Kidney (tissue), 14 donors: Measurements from ENCODE around the gene CRYBG2. TPM values are rescaled to one million over a fixed set of nuclear protein-coding genes. Genes with fewer than 3 reads are reported as not detected.

ENCODE experiments used
- DNase-seq, 5 donors: peaks; one replicate each; pipeline ENCODE4 v3.0.0-alpha.2; 2013 to 2020
- FAIRE-seq: peaks from 2 replicates; lab custom pipeline; 2012; peaks lifted over from hg19 to GRCh38; lab: Jason Lieb, UNC
- H3K27ac ChIP-seq, 2 donors: one replicate each; pipeline ENCODE4 v1.7.0; 2013; ENCODE audit warnings: low read depth in 2 of 2, low read length in 2 of 2, inconsistent platforms in 1 of 2
- H3K27me3 ChIP-seq: one replicate; pipeline ENCODE4 v1.7.1; 2013; ENCODE audit warnings: low read length, inconsistent platforms; ENCODE audit not compliant: control insufficient read depth, insufficient read depth
- H3K36me3 ChIP-seq, 3 donors: one replicate each; pipeline versions ENCODE4 v1.7.0 to v1.7.1; 2013; ENCODE audit warnings: low read length in 3 of 3, control low read depth in 1 of 3, inconsistent platforms in 1 of 3; ENCODE audit not compliant: insufficient read depth in 3 of 3, control insufficient read depth in 2 of 3
- H3K4me1 ChIP-seq, 3 donors: one replicate each; pipeline versions ENCODE4 v1.7.0 to v1.7.1; 2013; ENCODE audit warnings: low read length in 3 of 3, inconsistent platforms in 1 of 3, low read depth in 1 of 3; ENCODE audit not compliant: control insufficient read depth in 2 of 3, insufficient read depth in 2 of 3
- H3K4me3 ChIP-seq, 3 donors: one replicate each; pipeline versions ENCODE4 v1.7.0 to v1.8.1; 2013; ENCODE audit warnings: low read length in 3 of 3, control low read depth in 1 of 3, inconsistent platforms in 1 of 3
- H3K9ac ChIP-seq, 3 donors: one replicate each; pipeline versions ENCODE4 v1.7.0 to v1.7.1; 2013; ENCODE audit warnings: low read length in 3 of 3, control low read depth in 1 of 3, inconsistent platforms in 1 of 3
- H3K9me3 ChIP-seq, 3 donors: one replicate each; pipeline versions ENCODE4 v1.7.0 to v1.7.1; 2013; ENCODE audit warnings: low read length in 3 of 3, control low read depth in 1 of 3, inconsistent platforms in 1 of 3; ENCODE audit not compliant: control insufficient read depth in 2 of 3, insufficient read depth in 1 of 3
- intact Hi-C: fragments of 100-400 bp; cut with DNase I; formaldehyde crosslinking; loops from one replicate; pipeline ENCODE4 v1.11.1; 2022
- polyA plus RNA-seq: library from polyadenylated mRNA; stranded (reverse); fragments of 350-450 nt; fragmentation: Illumina TruSeq; extraction: RNeasy Lipid Tissue Mini Kit (QIAGEN cat#74804); gene quantifications from one replicate; pipeline ENCODE4 v1.2.3, GENCODE V29; 2014; ENCODE audit warnings: low read depth, low replicate concordance; ENCODE audit not compliant: insufficient read depth
- total RNA-seq: library from RNA; stranded (reverse); fragmentation: NEBNext Ultra II Directional; extraction: Animal tissue kit (Norgen Biotek cat#: 25700); gene quantifications from one replicate; pipeline ENCODE4 v1.2.1, GENCODE V29; 2021
- TF ChIP-seq, protein P1 (sequence below): IDR thresholded peaks from 3 replicates; pipeline ENCODE4 v1.5.1; 2012; ENCODE audit warnings: mild to moderate bottlenecking, moderate library complexity, borderline replicate concordance; ENCODE audit not compliant: insufficient read depth; ENCODE audit errors: extremely low read depth
- donor health status: control.
- donor health status: control.
- donor health status: control.
- donor health status: control.
- donor health status: control.
- donor health status: DM: yes; HTN: yes; CAD: no.
- donor health status: Normal renal cell carcinoma (clear cell type).

CRYBG2 gene
- total and polyA plus RNA-seq, 2 donors from 2014 or later: 2.2 TPM; not detected in 1

DNA sequence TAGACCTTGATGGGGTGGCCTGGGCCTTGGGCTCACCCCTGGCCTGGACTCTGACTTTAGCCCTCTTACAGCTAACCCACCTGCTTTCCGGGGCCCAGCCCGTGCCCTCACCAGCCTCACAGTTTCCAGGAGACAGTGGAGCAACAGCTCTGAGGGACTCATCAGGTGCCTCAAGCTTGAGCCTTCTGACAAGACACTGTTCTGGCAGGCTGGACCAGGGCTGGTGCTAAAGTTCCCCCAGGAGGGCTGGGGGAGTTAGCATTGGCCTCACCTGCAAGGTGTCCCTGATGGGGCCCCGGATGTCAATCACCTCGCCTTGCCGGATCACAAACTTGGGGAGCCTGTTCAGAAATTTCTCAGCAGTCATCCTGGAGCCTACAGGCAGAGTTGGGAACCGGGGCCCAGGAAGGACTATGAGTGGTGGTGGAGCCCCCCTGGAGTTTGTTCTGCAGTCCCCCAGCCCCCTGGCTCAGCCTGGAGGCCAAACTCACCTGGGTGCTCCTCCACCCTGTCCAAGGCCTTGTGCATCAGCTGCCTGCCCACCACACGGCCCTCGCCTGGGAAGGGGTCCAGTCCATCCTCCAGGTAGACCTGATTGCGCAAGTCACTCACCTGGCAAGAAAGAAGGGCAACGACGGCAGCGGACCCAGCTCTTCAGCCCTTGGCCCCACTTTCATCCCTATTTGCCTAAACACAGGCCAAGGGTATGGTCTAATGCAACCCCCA lies 69.9 kb downstream of the CRYBG2 start:
- no peak overlapping the region for H3K27ac ChIP-seq
- no peaks in the 10 kb centered on the region for H3K36me3 ChIP-seq
- DNase-seq (peak in 1 of 5 donors; percentile 72), FAIRE-seq (no peak)
- TF ChIP-seq, protein P1, sequence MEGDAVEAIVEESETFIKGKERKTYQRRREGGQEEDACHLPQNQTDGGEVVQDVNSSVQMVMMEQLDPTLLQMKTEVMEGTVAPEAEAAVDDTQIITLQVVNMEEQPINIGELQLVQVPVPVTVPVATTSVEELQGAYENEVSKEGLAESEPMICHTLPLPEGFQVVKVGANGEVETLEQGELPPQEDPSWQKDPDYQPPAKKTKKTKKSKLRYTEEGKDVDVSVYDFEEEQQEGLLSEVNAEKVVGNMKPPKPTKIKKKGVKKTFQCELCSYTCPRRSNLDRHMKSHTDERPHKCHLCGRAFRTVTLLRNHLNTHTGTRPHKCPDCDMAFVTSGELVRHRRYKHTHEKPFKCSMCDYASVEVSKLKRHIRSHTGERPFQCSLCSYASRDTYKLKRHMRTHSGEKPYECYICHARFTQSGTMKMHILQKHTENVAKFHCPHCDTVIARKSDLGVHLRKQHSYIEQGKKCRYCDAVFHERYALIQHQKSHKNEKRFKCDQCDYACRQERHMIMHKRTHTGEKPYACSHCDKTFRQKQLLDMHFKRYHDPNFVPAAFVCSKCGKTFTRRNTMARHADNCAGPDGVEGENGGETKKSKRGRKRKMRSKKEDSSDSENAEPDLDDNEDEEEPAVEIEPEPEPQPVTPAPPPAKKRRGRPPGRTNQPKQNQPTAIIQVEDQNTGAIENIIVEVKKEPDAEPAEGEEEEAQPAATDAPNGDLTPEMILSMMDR: no peak
- H3K4me3 ChIP-seq: no peak overlapping the region
- intact Hi-C loops: no loop called here
- H3K9me3 ChIP-seq: no peaks in the 10 kb centered on the region
- H3K9ac ChIP-seq: no peak overlapping the region
- no peaks in the 10 kb centered on the region for H3K27me3 ChIP-seq
- peaks cover 3 to 13% (median 4%) of the 10 kb centered on the region in 3 donors for H3K4me1 ChIP-seq

DNA sequence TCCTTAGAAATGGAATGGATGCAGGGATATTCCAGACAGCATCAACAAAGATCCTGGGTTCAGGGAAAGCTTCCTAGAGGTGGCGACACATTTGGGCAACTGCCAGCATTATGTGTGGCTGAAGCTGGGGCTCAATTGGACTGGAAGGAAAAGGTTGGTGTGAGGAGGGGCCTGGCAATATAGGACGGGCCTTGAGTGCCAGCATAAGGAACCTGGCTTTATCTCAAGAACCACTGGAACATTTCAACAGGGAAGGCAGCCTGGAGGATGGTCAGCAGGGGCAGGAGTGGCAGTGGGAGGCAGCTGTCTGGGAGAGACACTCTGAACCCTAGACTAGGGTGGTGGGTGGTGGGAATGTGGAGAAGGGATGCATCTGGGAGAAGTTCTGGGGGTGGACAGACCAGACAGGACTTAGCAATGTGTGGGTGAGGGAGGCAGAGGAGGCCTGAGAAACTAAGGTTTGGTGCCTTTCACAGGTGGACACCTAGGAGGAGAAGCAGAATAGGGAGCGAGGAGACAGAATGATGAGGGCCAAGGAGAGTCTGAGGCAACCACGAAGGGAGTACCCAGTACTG lies 70.6 kb downstream of the CRYBG2 start:
- no peak for FAIRE-seq
- intact Hi-C loops: no loop called here
- no peaks in the 10 kb centered on the region for H3K9me3 ChIP-seq
- H3K27me3 ChIP-seq: no peaks in the 10 kb centered on the region
- DNase-seq: no peak
- H3K36me3 ChIP-seq: no peaks in the 10 kb centered on the region
- peaks cover 7 to 15% (median 11%) of the 10 kb centered on the region in 3 donors for H3K4me1 ChIP-seq
- TF ChIP-seq, protein P1: no peak
- no peak overlapping the region for H3K27ac ChIP-seq
- no peak overlapping the region for H3K4me3 ChIP-seq
- H3K9ac ChIP-seq: no peak overlapping the region

DNA sequence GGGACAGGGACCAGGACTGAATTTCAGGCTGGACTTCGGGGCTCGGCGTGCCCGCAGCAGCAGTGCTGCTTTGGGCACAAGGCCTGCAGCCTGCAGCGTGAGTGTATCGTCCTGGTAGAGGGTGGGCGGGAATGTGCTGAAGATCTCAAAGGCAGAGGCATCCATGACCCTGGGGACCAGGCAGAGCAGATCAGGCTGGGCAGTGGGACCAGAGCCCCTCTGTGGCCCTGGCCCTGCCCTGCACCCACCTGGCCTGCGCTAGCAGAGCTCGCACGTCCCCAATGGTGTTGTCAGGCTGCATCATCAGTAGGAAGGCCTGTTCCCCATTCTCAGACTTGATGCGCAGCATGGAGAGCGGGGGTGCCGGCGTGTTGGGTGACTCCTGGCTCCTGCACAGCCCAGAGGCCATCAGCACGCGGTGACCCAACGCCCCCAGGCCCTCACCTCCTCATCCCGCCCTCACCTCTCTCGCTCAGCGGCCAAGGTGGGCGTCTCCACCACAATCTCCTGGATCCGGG lies 71.5 kb downstream of the CRYBG2 start:
- FAIRE-seq (no peak), DNase-seq (peak in 1 of 5 donors; percentile 73)
- no peaks in the 10 kb centered on the region for H3K36me3 ChIP-seq
- no peaks in the 10 kb centered on the region for H3K9me3 ChIP-seq
- TF ChIP-seq, protein P1: no peak
- no peak overlapping the region for H3K9ac ChIP-seq
- no peak overlapping the region for H3K27ac ChIP-seq
- peaks cover 7 to 20% (median 18%) of the 10 kb centered on the region in 3 donors for H3K4me1 ChIP-seq
- intact Hi-C loops: no loop called here
- no peak overlapping the region for H3K4me3 ChIP-seq
- H3K27me3 ChIP-seq: no peaks in the 10 kb centered on the region
